Amygdala (tissue), 56 donors: ENCODE results near the gene CEP78.
A peak's percentile ranks its signal among the peaks of the same experiment; 100 is the strongest.
"Not testable (repeated sequence)": the region's sequence is repeated elsewhere in the genome, so short reads cannot be mapped to it uniquely, and the experiment has no call there.

ENCODE experiments used
- DNase-seq, 56 donors: peaks; one replicate each; lab custom pipeline; 2025; lab: John Stamatoyannopoulos, UW

The CEP78 gene

GRCh38 chr9:78232471-78232870 lies 3.4 kb upstream of the CEP78 start:
- DNase-seq, result not testable (repeated sequence)

DNA sequence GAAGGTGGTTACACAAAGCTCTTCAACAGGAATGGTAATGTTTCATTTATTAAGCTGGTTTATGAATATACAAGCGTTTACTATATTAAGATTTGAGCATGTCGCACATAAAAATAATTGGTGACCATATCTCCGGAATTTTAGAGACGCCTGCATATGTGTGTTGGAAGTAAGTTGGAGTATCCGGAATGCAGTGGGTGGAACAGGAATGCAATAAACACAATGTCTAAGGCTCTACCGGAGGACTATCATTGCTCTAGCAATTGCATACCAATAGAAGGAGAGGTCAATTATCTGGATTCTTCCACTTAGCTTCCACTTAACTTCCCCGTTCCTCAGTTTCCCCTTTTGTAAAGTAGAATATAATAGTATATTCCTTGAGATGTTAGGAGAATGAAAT lies 1.1 kb upstream of the CEP78 start:
- no peak for DNase-seq

DNA sequence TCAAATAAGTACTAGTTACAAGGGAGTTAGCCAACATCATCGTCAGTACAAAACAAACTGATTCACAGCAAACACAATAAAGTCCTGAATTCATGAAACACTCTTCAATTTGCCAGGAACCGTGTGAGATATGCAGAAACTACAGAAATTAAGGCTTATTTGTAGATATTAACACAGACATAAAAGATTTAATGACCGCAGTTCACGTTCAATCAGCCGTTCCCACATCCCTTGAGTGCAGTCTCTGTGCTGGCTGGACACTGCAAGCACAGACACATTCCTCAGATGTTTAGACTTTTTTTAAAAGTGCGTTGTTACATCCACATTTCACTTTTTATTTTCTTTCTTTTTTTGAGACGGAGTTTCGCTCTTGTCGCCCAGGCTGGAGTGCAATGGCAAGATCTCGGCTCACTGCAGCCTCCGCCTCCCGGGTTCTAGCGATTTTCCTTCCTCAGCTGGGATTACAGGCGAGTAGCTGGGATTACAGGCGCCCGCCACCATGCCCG lies 566 bp upstream of the CEP78 start:
- DNase-seq, result peak in 1 of 56 donors; percentile 12

DNA sequence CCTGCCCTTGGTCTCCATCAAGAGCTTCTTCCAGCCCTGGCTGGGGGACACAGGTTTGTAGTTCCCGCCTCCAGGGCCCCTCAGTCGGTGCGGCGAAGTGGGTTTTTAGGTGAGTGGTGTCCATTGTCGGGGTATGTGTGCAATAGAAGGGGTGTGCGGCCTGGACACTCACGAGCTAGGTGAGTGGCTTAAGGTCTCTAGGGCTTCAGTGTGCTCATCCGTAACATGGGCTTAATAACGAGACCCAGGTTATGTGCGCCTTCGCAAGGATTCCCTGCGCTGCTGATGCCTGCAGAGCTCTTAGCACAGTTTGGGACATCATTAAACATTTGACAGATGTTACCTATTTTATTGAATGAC lies 656 bp downstream of the CEP78 start:
- DNase-seq, result peak in 2 of 56 donors; percentile 29 to 35

DNA sequence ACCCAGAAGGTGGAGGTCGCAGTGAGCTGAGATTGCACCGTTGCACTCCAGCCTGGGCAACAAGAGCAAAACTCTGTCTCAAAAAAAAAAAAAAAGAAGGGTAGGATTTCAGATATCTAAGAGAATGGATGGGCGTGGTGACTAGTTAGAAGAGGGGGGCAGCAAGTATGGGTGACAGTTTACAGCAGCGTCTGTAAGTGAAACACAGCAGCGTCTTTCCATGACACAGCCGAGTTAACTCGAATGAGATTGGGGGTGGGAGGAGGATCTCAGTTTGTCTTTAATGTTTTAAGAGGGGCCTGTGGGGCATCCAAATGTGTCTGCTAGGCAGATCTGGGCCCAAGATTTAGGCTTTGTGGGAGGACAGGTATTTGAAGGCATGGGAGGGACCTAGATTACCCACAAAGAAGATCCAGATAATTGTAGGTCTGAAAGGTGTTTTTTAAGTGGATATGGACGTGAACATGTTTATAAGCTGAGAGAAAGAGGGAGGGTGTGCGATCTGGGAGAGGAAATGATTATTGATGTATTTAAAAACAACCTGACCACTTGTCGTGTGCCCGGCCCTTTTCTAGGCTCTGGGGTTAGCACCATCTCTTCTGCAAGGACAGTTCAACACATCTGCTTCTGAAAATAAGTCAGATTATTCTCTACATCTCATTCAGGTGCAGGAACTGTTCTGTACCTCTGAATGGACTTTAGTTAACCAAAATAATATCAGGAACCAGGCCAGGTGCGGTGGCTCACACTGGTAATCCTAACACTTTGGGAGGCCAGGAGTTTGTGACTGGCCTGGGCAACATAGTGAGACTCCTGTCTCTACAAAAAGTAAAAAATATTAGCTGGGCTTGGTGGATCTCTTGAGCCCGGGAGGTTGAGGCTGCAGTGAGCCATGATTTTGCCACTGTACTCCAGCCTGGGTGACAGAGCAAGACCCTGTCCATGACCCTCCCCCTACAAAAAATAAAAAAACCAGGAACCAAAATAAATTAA lies 2.5 kb downstream of the CEP78 start:
- DNase-seq, result no peak

GRCh38 chr9:78239506-78239905 lies 3.6 kb downstream of the CEP78 start:
- peak in 3 of 56 donors; percentile 1 to 2 (median 1) for DNase-seq

DNA sequence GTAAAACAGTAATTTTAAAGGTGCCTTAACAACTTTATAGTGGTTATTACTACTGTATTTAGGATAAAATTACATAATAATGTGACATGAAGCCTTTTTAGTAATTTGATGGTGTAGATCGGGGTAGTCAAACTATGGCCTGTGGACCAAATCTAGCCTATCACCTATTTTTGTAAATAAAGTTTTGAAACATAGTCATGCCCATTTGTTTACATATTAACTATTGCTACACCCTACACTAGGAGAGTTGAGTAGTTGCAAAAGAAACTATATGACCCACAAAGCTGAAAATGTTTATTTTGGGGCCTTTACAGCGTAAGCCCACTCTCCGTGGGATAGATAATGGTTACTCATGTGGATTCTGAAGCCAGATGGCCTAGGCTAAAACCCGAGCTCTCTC lies 6.2 kb downstream of the CEP78 start:
- DNase-seq, result no peak

GRCh38 chr9:78243130-78243529 lies 7.3 kb downstream of the CEP78 start:
- DNase-seq, result no peak

- DNase-seq, result no peak
Observed at GRCh38 chr9:78245401-78245800, 9.5 kb downstream of the CEP78 start.

- no peak for DNase-seq
Observed at GRCh38 chr9:78248635-78249034, 12.8 kb downstream of the CEP78 start.

DNA sequence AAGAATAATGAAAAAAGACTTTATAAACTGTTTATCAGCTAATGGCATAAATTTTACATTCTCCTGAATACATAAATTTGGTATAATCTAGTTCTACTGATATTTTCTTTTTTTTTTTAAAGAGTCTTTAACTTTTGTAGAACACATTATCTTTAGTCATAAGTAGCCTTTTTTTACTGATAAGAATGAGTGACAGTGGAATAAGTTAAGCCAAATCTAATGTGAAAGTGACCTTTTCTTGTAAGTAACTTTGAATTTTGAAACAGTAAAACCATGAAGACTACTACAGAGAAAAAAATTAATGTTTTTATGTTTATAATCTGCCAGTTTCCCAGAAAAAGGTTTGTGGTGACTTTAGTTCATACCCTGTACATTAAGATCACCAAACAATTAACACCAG lies 13.7 kb downstream of the CEP78 start:
- no peak for DNase-seq

GRCh38 chr9:78252616-78253015 lies 16.7 kb downstream of the CEP78 start:
- no peak for DNase-seq

DNA sequence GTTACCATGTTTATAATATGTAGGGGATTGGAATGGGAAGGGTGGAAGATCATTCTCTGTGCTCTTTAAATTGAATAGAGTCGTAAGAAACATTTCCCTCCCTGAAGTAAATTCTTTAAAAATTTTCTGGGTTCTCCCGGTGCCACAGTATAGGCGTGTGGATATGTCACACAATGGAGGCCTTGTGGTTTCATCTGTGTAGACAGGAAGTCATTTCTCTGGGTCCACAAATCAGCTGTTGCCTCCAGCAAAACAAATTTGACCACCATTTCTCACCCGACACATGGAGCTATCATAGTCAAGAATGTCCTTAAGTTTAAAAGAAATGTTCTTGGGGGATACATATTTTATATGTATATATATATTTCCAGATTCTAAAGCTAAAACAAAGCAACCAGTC lies 17.4 kb downstream of the CEP78 start:
- DNase-seq, result no peak

DNA sequence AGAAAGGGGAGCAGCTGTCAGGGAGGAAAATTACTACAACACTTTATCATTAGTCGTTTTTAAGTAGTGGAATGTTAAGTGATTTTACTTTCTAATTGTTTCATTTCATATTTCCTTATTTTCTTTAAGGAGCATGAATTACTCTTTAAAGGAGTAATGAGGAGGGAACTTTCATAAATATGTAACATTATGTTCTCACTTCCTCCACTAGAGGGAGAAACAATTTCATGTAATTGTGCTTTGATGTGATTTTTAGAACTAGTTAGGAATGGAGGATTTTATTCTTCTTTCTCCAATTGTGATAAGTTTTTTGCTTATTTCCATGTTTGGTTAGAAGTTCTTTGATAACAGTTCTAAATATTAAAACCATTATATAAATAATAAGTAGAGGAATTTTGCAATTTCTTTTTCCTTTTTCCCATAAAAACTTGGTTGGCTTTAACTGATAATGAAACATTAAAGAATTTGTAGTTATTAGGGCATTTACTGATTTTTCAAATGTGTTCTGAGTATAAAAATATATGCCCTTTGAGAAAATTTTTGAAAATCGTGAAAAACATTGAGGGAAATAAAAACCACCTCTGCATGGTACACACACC lies 25.6 kb downstream of the CEP78 start:
- no peak for DNase-seq

DNA sequence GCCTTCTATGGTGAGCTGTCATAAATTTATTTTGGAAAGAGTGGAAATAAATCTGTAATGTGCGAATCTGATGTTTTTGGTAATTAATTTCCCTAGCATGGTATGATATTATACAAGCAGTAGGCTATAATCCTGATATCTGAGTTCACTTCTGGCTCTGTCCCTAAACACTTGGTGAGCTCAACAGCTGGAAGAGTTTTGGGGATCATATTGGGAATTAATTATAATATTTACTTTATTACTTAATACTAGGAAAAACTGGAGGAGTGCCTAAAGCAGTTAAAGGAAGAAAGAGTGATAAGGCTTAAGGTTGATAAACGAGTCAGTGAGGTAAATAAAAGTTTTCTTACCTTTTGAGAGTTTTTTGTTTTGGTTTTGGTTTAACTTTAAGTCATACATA lies 26.8 kb downstream of the CEP78 start:
- DNase-seq, result no peak

DNA sequence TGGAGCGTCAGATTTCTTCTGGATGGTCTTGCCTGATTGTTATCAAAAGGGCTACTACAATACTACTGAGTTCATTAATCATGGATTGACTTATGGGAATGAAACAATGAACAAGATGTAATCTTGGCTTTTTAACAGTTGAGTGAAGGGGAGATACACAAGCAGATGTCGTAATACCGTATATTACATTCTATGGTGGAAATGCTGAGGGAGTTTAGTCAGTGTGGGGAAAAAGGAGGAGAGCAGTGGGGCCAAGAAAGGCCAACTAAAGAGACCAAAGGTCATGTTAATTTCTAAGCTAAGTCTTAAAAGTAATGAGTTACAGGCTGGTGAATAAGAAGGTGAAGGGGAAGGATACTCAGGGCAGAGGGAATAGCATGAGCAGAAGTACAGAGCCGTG lies 32.0 kb downstream of the CEP78 start:
- no peak for DNase-seq

DNA sequence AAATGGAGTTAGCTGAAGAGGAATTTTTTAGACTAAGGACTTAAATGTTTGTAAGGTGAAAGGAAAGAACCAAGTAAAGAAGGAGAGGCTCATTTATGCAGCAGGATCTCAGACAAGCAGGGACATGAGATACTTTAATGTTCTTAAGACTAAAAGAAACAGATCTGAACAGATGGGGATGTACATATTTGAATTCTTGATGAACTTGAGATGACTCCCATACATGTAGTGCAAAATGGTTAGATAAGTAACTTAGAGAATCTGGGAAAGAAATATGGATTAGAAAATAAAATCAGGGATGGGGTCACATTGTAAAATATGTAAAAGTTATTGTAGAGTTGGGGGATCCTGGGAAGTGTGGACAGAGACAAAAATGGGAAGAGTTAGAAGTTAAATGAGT lies 33.9 kb downstream of the CEP78 start:
- DNase-seq, result no peak

DNA sequence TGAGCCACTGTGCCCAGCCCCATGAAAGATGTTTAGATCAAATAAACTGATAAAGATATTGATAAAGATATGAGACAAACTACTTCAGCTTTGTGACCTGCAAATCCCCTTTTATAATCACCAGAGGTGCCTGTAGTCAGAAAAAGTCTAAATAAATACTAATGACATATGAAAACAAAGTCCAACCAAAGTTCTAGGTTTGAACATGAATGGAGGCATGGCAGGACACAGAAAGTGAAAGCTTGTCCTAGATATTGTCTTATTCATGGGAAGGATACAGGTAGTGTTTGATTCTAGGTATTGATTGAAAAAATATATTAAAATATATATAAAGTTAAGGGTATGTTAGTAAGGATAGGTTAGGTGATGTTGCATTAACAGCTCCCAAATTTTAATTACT lies 36.4 kb downstream of the CEP78 start:
- DNase-seq, result no peak

DNA sequence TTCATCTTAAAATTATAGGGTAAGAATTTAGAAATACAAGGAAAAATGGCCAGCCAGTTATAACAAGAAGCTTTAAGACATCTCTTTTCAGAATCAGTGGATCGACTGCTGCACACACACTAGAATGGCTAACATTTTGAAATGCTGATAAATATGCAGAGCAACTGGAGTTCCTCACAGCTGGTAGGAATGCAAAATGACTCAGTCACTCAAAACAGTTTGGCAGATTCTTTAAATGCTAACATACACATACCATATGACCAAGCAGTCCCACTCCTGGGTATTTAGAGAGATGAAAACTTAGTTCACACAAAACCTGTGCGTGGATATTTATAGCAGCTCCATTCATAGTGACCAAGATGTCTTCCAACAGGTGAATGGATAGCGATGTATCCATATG lies 37.9 kb downstream of the CEP78 start:
- DNase-seq, result no peak

DNA sequence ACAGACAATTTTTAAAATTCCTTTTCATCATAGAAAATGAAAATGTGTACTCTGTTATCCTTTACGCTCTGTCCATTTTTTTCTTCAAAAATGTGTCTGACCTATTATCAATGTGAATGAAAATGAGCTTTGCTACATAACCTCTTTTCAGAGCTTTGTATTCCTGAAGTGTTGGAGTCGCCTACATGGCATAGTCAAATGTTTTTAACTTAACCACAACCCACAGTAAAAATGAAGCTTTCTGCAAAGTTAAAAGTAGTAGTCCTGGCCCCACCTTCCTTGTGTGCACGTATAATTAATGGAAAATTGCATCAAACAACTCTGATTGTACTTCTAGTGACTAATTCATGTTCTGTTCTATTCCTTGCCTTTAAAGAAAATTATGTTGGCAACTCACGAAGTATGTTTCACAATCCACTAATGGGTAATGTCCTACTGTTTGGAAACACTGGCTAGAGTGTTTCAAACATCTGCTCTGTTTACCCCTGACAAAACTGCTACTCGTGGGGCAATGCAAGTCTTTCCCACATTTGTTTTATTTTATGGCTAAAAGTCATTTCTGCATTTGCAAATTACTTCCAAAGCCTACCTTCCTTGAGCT lies 42.4 kb downstream of the CEP78 start:
- no peak for DNase-seq

GRCh38 chr9:78278801-78279200 lies 42.9 kb downstream of the CEP78 start:
- no peak for DNase-seq
